GM18867 (cell line): ENCODE results near the gene OR5W2.
"Not testable (repeated sequence)": the region's sequence is repeated elsewhere in the genome, so short reads cannot be mapped to it uniquely, and the experiment has no call there.

Experiments used
- ATAC-seq: cut with Tn5 transposase; IDR thresholded peaks from one replicate; pipeline ENCODE4 v1.9.1; 2021; ENCODE audit warnings: mild to moderate bottlenecking, moderate library complexity; ENCODE audit not compliant: unreplicated experiment

Gene OR5W2

DNA sequence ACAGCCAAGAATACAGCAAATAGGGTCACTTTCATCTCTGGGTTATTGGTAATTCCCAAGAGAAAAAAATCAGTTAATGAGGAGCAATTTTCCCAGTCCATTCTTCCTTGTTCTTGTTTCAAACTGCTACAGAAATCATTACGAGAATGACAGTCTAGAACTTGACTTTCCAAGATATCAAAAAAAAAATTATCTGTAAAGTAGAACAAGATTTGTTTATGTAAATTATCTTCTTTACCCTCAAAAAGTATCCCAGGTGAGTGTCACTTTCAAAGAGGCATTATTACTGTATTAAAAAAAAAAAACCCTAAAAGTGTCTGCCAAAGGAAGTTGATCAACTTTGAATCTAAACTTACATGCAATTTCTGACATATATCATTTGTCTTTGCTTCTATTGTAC, at the start of gene OR5W2:
Gene OR5W2 (minus strand): TSS at position 101 of the 400 bp plus-strand sequence. CDS start 0 bp downstream, at position 101.
- ATAC-seq: no peak

DNA sequence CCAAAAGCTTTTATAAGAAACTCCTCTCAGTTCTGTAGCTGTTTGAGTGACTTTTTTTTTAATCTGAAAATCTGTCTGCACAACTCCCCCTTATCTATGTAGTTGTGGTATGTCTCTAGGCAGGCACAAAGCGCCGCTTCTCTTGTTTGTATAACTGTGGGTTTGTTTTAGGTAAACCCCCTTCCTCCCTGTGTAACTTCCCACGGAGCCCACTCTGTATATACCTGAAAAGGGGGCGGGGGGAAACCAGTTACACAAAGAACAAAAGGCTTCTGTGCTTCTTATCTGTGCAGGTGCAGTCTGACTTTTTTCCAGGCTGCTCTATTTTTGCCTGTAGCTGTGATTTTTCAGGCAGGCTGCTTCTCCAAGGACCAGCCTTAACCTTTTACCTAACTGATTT, 42.1 kb upstream of the OR5W2 start:
- ATAC-seq: no peak

DNA sequence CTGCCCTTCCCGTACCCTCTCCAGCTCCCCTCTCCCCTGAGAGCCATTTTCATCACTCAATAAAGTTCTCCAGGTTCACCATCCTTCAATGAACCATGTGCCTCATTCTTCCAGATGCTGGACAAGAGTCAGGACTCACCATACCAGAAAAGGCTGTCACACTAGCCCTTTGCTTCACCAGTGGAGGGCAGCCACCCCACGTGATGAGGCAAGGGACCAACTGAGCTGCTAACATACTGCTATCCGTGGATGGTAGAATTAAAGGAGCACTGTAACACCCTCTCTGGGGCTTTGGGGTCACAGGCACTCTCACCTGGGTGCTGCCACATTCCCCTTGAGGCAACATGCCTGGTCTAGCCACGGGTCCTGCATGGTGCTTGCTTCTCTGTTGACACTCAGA, 34.9 kb upstream of the OR5W2 start:
- ATAC-seq: no peak

DNA sequence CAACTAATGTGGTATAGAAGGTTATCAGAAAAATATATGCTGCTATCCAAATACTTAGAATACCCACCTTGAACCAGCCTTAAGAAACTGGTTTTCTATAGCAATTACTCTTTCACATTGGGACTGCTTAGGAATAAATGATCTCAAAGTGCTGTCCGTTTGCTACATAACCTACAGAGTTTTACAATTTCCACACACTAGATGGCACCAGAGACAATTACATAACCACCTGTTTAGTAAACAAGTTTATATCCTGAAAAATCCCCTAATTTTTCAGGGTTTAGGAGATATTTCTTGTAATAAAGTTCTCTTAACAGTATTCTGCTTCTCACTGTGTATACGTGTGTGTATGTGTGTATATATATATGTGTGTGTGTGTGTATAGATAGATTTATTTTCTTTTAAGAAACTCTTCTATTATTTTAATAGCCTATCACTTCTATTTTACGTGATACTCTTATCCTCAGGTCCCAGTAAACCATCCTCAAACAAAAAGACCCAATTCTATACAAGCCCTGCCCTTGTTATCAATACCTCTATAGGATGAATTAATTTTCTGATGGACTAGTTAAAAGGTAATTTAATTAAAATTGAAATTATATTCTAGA, 28.5 kb upstream of the OR5W2 start:
- ATAC-seq: peak; percentile 79

DNA sequence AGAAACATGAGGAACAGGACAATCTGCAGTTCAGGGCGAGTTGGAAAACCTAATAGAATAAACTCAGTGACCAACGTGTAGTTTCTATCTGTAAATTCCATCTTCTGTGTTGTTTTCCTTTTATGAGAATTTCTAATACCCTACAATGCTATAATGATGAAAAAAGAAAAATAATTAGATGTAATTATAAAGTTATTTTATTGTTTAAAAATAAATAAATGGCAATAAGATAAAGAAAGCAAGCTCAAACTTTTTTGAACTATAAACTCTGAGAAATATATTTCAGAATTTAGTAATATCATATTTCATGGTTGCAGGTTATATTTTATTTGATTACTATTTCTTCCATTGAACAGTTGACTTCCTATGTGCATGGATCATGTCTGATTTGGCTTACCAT, 21.9 kb upstream of the OR5W2 start, which contains the start of gene OR5I1:
Gene OR5I1 (minus strand): TSS at position 101 of the 400 bp plus-strand sequence. CDS start 0 bp downstream, at position 101.
- no peak for ATAC-seq

DNA sequence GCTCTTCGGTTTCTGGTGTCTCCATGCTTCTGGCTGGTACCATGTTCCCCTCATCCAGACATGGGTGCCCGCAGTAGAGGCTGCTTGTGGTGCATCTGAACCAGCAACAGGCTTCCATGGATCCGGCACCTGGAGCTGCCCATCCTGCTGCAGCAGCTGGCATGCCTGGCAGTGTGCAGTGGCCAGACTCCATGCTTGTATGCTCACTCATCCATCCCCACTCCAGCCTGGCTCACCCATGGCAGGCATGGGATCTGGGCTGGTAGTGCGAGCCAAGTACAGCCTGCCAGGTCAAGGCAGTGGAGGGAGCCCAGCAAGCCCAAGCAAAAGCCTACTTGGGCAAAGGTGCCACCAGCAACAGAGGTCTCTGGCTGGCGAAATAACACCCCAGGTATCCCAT, 6.2 kb upstream of the OR5W2 start:
- ATAC-seq: no peak

DNA sequence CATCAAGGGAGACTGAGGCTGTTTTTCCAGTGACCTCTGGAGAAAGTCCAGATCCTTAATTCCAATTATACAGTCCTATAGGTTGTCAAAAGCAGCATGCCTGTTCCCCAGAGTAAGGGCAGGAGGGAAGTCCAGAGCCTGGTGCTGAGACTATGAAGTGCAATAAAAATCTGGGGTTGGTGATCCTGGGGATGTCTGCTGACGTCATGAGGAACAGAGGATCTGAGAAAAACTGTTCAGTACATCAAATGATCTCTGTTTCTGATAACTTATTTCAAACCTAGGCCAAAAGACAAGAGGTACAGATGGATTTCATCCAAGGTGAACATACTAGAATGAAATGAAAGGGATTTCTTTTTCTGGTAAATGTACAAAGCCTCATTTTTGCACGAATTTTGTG, 12.1 kb downstream of the OR5W2 start:
- ATAC-seq: no peak

DNA sequence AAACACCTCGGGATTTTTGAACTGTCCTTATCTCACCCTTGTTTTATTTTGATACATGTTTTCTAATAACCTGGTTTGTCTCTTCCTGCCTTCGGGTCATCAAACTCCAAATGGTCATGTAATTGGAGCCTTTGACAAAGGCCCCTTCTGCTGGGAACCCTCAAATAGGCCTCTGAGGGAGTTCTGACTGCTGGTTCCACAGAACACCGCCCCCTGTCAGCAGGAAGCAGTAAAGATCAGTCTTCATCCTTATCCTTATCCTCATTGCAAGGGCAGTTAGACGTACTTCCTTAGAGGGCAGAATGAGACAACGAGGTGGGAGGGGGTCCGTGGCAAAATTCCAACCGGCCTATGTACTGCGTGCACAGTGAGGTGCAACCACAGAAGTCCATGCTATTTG, 19.2 kb downstream of the OR5W2 start:
- ATAC-seq: no peak

DNA sequence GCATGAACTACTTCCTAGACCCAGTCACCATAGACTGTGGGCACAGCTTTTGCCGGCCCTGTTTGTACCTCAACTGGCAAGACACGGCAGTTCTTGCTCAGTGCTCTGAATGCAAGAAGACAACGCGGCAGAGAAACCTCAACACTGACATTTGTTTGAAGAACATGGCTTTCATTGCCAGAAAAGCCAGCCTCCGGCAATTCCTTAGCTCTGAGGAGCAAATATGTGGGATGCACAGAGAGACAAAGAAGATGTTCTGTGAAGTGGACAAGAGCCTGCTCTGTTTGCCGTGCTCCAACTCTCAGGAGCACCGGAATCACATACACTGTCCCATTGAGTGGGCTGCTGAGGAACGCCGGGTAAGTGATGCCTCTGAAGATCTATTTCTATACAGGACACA, 28.9 kb downstream of the OR5W2 start:
- not testable (repeated sequence) for ATAC-seq

DNA sequence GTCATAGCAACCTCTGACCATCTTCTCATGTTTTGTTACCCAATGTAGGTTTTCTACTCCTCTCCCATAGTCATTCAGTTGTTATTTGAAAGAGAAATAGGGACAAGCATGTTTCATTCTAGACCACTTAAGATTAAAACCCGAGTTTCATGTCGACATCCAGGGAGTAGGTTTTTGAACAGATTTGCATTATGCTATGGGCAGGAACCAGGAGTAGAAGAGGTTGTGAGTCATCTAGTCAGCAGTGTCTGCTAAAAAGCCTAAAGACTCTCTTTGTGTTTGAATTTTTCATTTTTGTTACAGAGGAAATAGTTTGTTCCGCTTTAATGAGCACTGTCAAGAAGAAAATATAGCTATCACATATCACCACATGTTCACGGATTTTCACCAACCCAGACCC, 29.4 kb downstream of the OR5W2 start:
- not testable (repeated sequence) for ATAC-seq

DNA sequence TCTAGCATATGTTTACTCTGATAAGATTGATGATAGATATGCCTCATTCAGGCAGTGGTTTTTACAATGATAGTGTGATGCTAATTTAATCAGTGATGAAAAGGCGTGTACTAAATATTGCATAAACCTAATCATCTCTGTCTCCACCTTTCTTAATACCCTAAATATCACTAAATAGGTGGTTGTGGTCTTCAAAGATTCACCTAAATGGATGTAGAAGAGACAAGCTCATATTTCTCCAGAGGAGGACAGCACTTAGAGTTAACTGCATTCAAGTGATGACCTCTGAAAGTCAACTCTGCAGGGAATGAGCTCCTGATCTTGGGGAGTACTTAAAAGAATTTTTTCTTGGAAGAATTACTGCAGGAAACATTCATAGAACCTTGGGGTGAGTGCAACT, 31.4 kb downstream of the OR5W2 start, which contains the start of gene TRIM51:
Gene TRIM51 (plus strand): TSS at position 301 of the 400 bp plus-strand sequence. CDS start 2,132 bp downstream, outside the sequence.
- ATAC-seq: not testable (repeated sequence)

DNA sequence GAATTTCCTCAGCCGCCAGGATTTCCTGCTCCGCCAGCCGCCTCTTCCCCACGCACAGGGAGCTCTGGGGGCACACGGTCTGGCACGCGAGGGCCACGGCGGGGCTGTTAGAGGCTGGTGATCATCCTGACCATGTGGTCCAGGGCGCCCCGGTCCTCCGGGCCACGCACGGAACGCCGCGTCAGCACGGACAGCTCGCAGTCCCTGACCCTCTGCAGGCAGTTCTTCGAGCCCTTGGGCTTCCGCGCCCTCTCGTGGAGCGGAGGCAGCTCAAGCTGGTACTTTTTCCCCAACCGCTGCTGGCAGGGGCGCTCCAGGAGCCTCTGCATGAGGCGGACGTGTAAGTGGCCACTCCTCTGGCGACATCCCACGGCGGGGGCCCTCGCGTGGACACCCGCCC, 41.2 kb downstream of the OR5W2 start:
- ATAC-seq: not testable (repeated sequence)

DNA sequence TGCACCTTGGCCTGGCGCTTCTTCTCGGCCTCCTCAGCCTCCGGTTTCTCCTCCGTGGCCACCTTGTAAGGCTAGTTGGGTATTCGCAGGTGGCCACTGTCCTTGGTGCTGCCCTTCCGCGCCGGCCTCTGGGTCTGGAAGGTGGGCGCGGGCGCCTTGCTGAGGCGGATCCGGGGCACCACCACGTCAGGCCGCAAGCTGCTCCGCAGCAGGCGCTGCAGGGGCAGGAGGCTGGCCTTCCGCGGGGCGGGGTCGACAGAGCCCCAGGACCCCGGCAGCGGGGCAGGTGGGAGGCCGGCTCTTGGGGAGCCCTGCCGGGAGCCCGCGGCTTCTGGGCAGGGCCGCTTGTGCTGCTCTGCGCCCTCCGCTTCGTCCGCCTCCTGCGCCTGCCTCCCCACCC, 41.7 kb downstream of the OR5W2 start:
- not testable (repeated sequence) for ATAC-seq

DNA sequence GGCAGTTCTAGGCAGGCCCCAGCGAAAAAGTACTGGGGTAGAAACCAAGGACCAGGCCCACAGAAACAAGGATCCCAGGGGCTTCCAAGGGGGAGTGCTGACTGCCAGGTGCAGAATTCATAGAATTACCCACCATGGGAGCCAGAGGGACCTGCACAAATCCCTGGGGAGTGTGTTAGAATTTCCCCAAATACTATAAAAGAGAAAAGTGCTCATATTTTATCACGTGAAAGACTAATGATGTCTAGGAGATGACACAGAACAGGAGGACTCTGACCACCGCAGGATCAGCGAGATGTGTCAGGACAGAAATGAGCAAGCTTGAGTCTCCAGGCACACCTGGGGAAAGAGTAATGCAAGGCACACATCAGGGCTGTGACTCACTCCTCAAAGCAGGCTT, 47.0 kb downstream of the OR5W2 start:
- ATAC-seq: not testable (repeated sequence)
